Thyroid gland (tissue), 4 donors: ENCODE results near the gene CBFB. TPM values are rescaled to one million over a fixed set of nuclear protein-coding genes. Genes with fewer than 3 reads are reported as not detected.

Experiments
- DNase-seq, 2 donors: peaks; one replicate each; pipeline ENCODE4 v3.0.0-alpha.2; 2019
- H3K27ac ChIP-seq, 3 donors: fragments of 200-600 bp; sonication (generic); 1 replicate in 2 of 3; 2 replicates in 1 of 3; pipeline ENCODE4 v1.5.1; 2016 to 2019; ENCODE audit warnings: mild to moderate bottlenecking in 1 of 3, moderate library complexity in 1 of 3
- H3K27me3 ChIP-seq: fragments of 200-600 bp; sonication (generic); one replicate; pipeline ENCODE4 v1.5.1; 2019
- H3K36me3 ChIP-seq, 2 donors: fragments of 200-600 bp; sonication (generic); one replicate each; pipeline ENCODE4 v1.5.1; 2016 to 2019
- H3K4me1 ChIP-seq, 2 donors: fragments of 200-600 bp; sonication (generic); one replicate each; pipeline ENCODE4 v1.5.1; 2017 to 2019
- H3K4me3 ChIP-seq, 3 donors: fragments of 200-600 bp; sonication (generic); replicated peaks in 1 of 3; 1 replicate in 2 of 3; 2 replicates in 1 of 3; pipeline ENCODE4 v1.5.1; 2016; ENCODE audit warnings: mild to moderate bottlenecking in 1 of 3
- H3K9me3 ChIP-seq: fragments of 200-600 bp; sonication (generic); one replicate; pipeline ENCODE4 v1.5.1; 2017
- CTCF ChIP-seq, 6 experiments: fragments of 200-600 bp in 3 of 6; fragments of 450-650 bp in 3 of 6; sonication (generic) in 3 of 6; IDR thresholded peaks; one replicate each; pipeline ENCODE4 v1.5.1; 2016 to 2019; ENCODE audit warnings: antibody characterized with exemption in 6 of 6, mild to moderate bottlenecking in 2 of 6, inconsistent platforms in 1 of 6, moderate library complexity in 1 of 6
- POLR2A ChIP-seq, 2 donors: fragments of 450-650 bp; IDR thresholded peaks; one replicate each; pipeline ENCODE4 v1.6.1; 2017; ENCODE audit warnings: antibody characterized with exemption in 2 of 2, mild to moderate bottlenecking in 2 of 2, moderate library complexity in 1 of 2
- WGBS, 2 donors: methylation state at CpG; one replicate each; pipeline ENCODE4 v1.1.5; 2017; 5-methylcytosine and 5-hydroxymethylcytosine counted together
- intact Hi-C: fragments of 100-400 bp; cut with DNase I; formaldehyde crosslinking; loops from one replicate; pipeline ENCODE4 v1.15.1; 2023
- total RNA-seq, 4 donors: library from RNA; depleted of rRNA; stranded (reverse); fragments of >200 nt; gene quantifications; one replicate each; pipeline ENCODE4 v1.2.3, GENCODE V29; 2016

The CBFB gene
- total RNA-seq, 4 donors from 2014 or later = 31.0 to 60.0 (median 41.5) TPM

GRCh38 chr16:67147437-67148140 is 118.6 kb downstream of the CBFB start:
- 89 to 94% methylated on average over 4 of the region's 4 CpGs for WGBS, 2 donors
- peak; percentile 61 to 70 for DNase-seq
- Histone ChIP-seq H3K27ac (peak overlapping the region in 1 of 3 donors; percentile 28), H3K4me1 (peaks cover 7 to 31% of the 10 kb centered on the region in 2 donors), H3K27me3 (no peaks in the 10 kb centered on the region), H3K9me3 (no peaks in the 10 kb centered on the region), H3K4me3 (no peak overlapping the region), H3K36me3 (peaks cover 25 to 28% of the 10 kb centered on the region in 2 donors)
- TF ChIP-seq CTCF (IDR thresholded peaks at IDR 0.05) (no peak), POLR2A (IDR thresholded peaks at IDR 0.05) (no peak)
- intact Hi-C loops = no loop called here

- intact Hi-C loops = no loop called here
- Histone ChIP-seq H3K4me3 (no peak overlapping the region), H3K9me3 (no peaks in the 10 kb centered on the region), H3K27ac (no peak overlapping the region), H3K27me3 (no peaks in the 10 kb centered on the region), H3K4me1 (peaks cover 7 to 31% of the 10 kb centered on the region in 2 donors), H3K36me3 (peaks cover 24 to 26% of the 10 kb centered on the region in 2 donors)
- no peak for DNase-seq
- 96 to 97% methylated on average over 2 of the region's 2 CpGs for WGBS, 2 donors
- TF ChIP-seq CTCF (IDR thresholded peaks at IDR 0.05) (no peak), POLR2A (IDR thresholded peaks at IDR 0.05) (no peak)
Observed at GRCh38 chr16:67148221-67148620, 119.3 kb downstream of the CBFB start.

GRCh38 chr16:67148656-67149275 is 119.8 kb downstream of the CBFB start:
- Histone ChIP-seq H3K4me1 (peaks cover 7 to 31% of the 10 kb centered on the region in 2 donors), H3K27me3 (no peaks in the 10 kb centered on the region), H3K4me3 (no peak overlapping the region), H3K36me3 (peaks cover 20 to 21% of the 10 kb centered on the region in 2 donors), H3K9me3 (no peaks in the 10 kb centered on the region), H3K27ac (no peak overlapping the region)
- WGBS, 2 donors = 90 to 96% methylated on average over 5 to 9 of the region's 11 CpGs
- TF ChIP-seq CTCF (IDR thresholded peaks at IDR 0.05) = no peak
- TF ChIP-seq POLR2A (IDR thresholded peaks at IDR 0.05) = no peak
- no peak for DNase-seq
- intact Hi-C loops = no loop called here

- Histone ChIP-seq H3K27ac (no peak overlapping the region), H3K36me3 (peaks cover 13 to 14% of the 10 kb centered on the region in 2 donors), H3K9me3 (no peaks in the 10 kb centered on the region), H3K27me3 (no peaks in the 10 kb centered on the region), H3K4me3 (peak overlapping the region in 1 of 3 donors; percentile 67), H3K4me1 (peaks cover 7 to 31% of the 10 kb centered on the region in 2 donors)
- DNase-seq = no peak
- intact Hi-C loops = loop anchor here (5.0 to 10.0 kb wide), 2 partner anchors 45 to 122 kb away; partner anchors contain the start of genes CBFB and PHAF1
- WGBS, 2 donors = 76 to 81% methylated on average over 66 to 76 of the region's 77 CpGs
- no peak for TF ChIP-seq POLR2A (IDR thresholded peaks at IDR 0.05)
- no peak for TF ChIP-seq CTCF (IDR thresholded peaks at IDR 0.05)
Observed at GRCh38 chr16:67149276-67150046, 120.5 kb downstream of the CBFB start.
